HG03159 (cell line): Measurements from ENCODE around the gene PSAP.
A peak's percentile ranks its signal among the peaks of the same experiment; 100 is the strongest.

Experiments used
- ATAC-seq: cut with Tn5 transposase; IDR thresholded peaks from one replicate; pipeline ENCODE4 v1.9.1; 2021; ENCODE audit warnings: mild to moderate bottlenecking, moderate library complexity; ENCODE audit not compliant: unreplicated experiment

PSAP gene

GRCh38 chr10:71829896-71830295, 21.2 kb downstream of the PSAP start:
- no peak for ATAC-seq

DNA sequence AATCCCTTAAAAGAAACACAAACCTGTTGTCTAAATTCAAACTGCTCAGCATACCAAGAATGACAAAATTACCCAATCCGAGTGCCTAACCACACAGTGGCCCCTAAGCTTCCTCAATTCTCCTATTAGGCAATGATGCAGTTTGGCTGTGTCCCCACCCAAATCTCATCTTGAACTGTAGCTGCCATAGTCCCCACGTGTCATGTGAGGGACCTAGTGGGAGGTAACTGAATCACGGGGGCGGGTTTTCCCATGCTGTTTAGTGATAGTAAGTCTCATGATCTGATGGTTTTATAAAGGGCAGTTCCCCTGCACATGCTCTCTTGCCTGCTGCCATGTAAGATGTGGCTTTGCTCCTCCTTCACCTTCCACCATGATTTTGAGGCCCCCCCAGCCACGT, 21.9 kb downstream of the PSAP start:
- ATAC-seq = no peak

DNA sequence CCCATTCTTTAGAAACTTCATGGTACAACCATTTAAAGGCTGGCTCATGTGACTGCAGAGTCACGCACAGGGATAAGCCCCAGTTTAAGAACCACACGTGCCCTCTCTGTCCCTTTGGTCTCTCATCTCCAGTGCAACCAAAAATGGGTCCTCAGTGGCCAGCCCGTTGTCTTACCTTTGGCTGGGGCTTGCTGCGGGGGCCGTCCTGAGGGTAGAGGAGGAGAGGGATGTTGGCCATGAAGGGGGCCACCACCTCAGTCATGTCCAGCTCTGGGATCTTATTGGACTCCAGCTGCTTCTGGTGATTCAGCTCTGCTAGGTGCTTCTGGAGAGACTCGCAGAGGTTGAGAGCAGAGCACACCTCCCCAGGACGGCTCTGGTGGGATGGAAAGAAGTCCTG, 22.3 kb downstream of the PSAP start:
- ATAC-seq = no peak

DNA sequence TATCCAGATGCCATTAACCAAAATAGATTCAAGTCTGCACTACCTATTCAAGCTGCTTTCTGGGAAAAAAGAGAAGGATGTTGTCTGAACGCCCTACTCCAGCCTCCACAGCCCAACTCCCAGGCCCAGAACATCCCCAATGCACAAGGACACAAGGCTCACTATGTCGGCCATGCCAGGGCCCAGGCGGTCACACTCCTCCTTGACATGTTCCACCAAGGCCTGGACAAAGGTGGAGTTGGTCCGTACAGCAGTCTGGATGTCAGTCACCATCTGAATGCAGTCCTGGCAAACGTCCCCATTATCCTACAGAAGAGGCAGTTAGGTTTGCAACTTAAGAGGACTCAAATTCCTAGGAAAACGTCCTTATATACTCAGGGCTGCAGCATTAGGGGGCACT, 23.2 kb downstream of the PSAP start:
- no peak for ATAC-seq

DNA sequence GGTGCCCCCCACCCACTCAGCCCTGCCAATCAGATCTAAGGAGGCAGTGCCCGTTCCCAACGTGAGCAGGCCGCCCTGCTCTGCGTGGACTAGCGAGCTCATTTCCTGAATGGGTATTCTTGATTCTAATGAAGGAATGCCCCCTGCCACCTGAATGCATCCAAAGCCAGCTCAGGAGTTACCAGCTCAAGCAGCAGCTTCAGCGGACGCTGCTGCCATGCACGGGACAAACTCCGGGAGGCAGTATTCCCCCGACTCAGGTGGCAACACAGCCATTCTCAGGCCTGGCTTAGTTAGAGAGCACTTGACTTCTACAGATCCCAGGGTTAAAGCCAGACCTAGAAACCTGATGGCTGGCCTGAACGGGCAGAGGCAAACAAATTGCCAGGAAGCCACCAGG, 25.8 kb downstream of the PSAP start:
- ATAC-seq = no peak

DNA sequence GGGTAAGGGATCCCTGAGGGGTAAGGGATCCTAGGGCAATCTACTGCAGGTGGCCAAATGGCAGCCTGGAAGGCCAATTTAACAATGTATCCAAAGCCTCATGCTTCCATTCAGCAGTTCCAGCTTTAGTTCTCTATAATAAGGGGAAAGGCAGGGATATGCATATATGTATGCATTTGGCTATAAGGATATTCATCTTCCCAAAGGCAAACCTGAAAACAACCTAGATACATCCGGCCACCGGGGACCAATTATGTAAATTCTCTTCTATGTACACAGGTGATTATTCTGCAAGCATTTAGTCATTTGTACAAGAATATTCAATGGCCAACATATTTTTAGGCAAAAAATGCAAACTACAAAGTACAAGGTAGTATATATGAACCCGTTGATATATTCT, 26.7 kb downstream of the PSAP start:
- ATAC-seq = no peak

GRCh38 chr10:71823356-71823755, 27.7 kb downstream of the PSAP start:
- ATAC-seq = no peak

DNA sequence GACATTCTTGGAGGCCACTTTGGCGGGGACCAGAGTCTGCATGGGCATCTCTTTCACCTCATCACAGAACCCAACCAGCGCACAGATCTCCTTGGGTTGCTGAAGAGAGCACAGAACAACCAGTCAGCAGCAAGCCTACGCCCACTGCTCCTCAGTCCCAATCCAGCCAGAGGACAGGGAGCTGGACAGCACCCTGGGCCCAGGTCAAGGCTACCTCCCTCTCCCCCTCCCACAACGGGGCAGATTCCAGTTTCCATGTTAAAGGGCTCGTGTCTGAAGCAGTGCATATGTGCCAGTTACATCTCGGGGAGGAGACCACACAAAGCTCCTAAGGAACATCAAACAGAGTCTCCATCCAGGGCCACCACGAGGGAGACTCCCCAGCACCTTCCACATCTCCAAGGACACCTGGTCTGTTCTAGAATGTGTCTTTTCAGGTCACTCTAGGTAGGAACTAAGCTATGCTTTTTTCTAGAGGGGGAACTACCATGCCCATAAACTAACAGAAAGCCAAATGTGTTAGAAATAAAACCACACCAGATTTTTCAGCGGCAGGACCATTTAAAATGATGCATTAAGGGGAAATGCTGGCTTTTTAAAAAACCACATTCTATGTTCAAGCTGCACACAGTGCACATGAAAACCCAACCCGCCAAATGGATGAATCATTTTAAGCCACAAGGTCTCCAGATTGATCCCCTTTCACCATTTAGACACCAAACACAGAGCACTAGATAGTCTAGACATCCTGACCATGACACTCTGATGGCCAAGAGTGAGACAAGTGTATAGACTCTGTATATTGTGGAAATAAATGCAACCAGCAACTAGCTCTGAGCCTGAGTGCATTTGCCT, 28.9 kb downstream of the PSAP start:
- no peak for ATAC-seq

- ATAC-seq = no peak
These were observed 30.1 kb downstream of the PSAP start for GRCh38 chr10:71820966-71821365.

DNA sequence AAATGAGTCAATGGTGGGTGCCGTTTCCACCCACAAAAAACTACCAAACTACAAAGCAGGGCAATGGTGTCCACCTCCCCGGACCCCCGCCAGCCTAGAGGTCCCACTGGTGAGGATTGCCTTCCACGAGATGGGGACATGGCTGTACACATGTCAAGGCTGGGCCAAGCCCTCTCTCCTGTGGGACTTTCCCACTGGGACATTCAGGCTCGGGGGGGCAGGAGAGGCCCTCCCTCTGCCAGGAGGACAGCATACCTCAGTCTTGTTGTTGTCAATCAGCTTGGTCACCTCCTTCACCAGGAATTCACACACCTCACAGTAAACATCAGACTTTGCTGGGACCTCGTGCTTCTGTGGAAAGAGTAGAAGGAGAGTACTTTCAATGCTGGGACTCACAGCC, 31.1 kb downstream of the PSAP start:
- no peak for ATAC-seq

DNA sequence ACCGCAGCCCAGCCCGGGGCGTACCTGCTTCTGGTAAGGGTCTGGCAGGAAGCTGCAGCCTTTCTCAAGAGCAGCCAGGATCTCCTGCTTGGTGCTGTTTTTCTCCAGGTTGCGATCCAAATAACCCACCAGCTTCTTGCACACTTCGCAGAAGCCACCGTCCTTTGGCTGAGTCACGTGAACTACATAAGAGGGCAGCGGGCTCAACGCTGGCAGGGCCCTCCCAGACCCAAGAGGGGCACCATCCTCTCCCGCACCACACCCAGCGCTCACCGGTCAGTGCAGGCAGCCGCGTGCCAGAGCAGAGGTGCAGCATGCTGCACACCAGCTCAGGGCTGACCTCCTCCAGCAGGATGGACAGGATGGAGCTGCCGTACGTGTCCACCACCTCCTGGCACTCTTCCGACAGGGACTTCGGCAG, 31.6 kb downstream of the PSAP start:
- ATAC-seq = no peak

GRCh38 chr10:71818674-71819260, 32.3 kb downstream of the PSAP start:
- ATAC-seq = no peak

GRCh38 chr10:71817831-71818655, 33.0 kb downstream of the PSAP start:
- ATAC-seq = no peak

GRCh38 chr10:71816936-71817618, 34.0 kb downstream of the PSAP start:
- no peak for ATAC-seq

DNA sequence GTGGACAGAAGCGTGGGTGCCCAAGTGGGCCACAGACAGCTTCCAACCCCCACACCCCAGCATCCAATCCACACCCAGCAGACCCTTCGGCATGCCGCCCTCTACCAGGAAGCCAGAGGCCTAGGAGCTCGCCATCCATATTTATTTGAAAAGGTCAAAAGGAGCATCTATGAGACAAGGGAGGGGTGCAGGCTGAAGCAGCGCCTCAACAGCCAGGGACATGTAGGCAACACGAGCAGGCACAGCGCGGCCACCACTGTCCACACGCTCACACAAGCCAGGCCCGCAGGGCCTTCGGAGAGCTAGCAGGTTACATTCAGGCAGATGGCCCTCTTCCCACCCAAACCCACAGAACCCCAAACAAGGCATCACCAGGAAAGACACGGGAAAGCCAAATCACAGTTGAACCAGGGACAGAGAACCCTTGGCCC, 34.6 kb downstream of the PSAP start:
- no peak for ATAC-seq

DNA sequence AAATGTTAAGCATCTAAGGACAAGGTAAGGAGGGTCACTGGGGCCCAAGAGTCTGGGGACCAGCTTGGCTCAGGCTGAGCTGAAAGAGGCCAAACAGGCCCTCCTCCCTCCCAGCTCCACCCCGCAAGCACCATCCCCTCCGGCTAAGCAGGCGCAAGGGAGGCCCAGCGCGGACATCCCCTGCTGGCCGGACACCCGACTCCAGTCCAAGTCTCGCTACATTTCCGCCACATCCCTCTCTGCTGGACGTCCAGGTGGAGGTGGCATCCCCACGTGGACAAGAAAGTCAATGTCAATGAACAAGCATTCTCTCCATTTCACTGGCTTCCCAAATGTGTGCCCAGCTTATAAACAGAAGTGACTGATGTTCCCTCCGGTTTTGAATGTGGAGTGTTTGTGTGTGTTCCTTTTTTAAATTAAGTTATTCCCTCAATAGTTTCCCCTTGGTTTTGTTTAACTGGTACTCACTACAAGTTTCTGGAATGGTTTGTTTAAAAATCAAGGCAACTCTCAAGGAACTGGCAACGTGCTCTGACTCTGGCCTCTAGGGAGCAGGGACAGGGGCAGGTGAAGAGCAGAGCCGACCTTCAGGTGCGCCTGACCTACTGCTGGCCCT, 35.4 kb downstream of the PSAP start:
- ATAC-seq = no peak

DNA sequence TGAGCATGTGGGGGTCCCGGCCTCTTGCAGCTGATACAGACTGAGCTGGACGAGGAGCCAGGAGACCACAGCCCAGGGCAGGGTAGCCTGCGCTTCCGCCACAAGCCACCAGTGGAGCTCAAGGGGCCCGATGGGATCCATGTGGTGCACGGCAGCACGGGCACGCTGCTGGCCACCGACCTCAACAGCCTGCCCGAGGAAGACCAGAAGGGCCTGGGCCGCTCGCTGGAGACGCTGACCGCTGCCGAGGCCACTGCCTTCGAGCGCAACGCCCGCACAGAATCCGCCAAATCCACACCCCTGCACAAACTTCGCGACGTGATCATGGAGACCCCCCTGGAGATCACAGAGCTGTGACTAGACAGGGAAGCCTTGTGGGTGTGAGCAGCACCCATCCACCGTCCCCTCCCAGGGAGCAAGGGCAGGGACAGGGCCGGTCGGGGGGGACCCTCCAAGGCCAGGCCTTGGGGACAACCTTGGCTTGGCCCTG, 36.1 kb downstream of the PSAP start:
- ATAC-seq = no peak

GRCh38 chr10:71812913-71813590, 38.0 kb downstream of the PSAP start:
- ATAC-seq = no peak

DNA sequence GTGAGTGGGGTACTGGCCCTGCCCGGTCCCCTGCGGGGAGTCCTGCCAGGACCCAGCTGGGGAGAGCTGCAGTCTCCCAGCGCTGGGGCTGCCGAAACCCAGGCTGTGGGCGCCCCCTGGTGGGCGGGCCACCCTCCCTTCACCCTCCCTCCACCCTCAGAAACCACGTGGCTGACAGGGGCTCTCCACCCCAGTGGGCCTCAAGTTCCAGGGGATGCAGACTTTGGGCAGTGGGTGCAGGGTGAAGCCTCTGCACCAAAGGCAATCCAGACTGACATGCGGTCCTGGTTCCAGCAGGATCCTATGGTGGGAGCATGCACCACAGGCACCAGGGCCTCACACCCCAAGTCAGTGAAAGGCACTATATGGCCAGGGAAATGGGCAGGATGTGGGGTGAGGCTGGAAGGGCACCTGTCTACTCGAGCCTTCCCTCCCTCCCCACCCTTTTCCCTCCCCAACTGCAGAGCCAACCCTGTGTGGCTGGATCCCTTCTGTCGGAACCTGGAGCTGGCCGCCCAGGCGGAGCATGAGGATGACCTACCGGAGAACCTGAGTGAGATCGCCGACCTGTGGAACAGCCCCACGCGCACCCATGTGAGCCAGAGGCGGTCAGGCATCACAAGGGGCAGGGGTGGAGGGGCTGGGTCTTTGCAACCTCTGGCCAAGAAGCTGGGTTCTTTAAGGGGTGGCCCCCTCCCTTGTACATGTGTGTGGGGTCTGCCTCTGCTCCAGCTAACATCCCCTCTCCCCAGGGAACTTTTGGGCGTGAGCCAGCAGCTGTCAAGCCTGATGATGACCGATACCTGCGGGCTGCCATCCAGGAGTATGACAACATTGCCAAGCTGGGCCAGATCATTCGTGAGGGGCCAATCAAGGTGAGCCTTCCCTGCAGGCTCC, 38.8 kb downstream of the PSAP start:
- ATAC-seq = peak; percentile 57
